Hepatocyte (in vitro differentiated cells): ENCODE data around the gene SLC25A46.

Experiments
- EZH2 ChIP-seq: fragments of 200-600 bp; sonication (generic); IDR thresholded peaks from 2 replicates; pipeline ENCODE4 v1.6.1; 2016; ENCODE audit warnings: antibody characterized with exemption, mild to moderate bottlenecking, borderline replicate concordance
- EZH2phosphoT487 ChIP-seq: fragments of 200-600 bp; sonication (generic); IDR thresholded peaks from one replicate; pipeline ENCODE4 v1.6.1; 2018; ENCODE audit warnings: antibody characterized with exemption, mild to moderate bottlenecking, low read depth, moderate library complexity; ENCODE audit not compliant: unreplicated experiment, severe bottlenecking
- TF ChIP-seq, protein P1 (sequence below): fragments of 200-600 bp; sonication (generic); IDR thresholded peaks from 2 replicates; pipeline ENCODE4 v1.5.1; 2016; ENCODE audit warnings: antibody characterized with exemption, mild to moderate bottlenecking; ENCODE audit not compliant: poor library complexity

DNA sequence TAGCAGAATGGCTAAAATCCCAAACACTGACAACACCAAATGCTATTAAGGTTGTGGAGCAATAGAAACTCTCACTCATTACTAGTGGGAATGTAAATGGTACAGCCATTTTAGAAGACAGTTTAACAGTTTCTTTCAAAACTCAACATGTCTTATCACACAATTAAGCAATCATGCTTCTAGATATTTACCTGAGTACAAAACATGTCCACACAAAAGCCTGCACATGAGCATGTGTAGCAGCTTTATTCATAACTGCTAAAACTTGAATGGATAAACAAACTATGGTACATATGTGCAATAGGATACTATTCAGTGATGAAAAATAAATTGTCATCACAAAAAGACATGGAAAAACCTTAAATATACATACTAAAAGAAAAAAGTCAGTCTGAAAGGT is 31.5 kb downstream of the SLC25A46 start:
- TF ChIP-seq, protein P1, sequence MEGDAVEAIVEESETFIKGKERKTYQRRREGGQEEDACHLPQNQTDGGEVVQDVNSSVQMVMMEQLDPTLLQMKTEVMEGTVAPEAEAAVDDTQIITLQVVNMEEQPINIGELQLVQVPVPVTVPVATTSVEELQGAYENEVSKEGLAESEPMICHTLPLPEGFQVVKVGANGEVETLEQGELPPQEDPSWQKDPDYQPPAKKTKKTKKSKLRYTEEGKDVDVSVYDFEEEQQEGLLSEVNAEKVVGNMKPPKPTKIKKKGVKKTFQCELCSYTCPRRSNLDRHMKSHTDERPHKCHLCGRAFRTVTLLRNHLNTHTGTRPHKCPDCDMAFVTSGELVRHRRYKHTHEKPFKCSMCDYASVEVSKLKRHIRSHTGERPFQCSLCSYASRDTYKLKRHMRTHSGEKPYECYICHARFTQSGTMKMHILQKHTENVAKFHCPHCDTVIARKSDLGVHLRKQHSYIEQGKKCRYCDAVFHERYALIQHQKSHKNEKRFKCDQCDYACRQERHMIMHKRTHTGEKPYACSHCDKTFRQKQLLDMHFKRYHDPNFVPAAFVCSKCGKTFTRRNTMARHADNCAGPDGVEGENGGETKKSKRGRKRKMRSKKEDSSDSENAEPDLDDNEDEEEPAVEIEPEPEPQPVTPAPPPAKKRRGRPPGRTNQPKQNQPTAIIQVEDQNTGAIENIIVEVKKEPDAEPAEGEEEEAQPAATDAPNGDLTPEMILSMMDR, result no peak
- TF ChIP-seq EZH2 (no peak), EZH2phosphoT487 (no peak)
